K562 (cell line): ENCODE measurements around the gene ATG7. TPM values are rescaled to one million over a fixed set of nuclear protein-coding genes. Genes with fewer than 3 reads are reported as not detected.
A peak's percentile ranks its signal among the peaks of the same experiment; 100 is the strongest.

Source experiments
- CBX1 ChIP-seq: sonication (generic); IDR thresholded peaks from 2 replicates; pipeline ENCODE4 v1.6.1; 2016; ENCODE audit warnings: antibody characterized with exemption, low read depth, mild to moderate bottlenecking
- CBX3 ChIP-seq, 2 experiments: IDR thresholded peaks; 1 replicate in 1 of 2; 2 replicates in 1 of 2; pipeline ENCODE4 v1.6.1; 2012; ENCODE audit warnings: inconsistent platforms in 2 of 2, low read length in 2 of 2, borderline replicate concordance in 1 of 2, control low read depth in 1 of 2
- HDAC2 ChIP-seq: fragments of 450-650 bp; IDR thresholded peaks from 2 replicates; pipeline ENCODE4 v1.6.1; 2016; ENCODE audit warnings: mild to moderate bottlenecking
- HDAC3 ChIP-seq: fragments of 450-650 bp; IDR thresholded peaks from 2 replicates; pipeline ENCODE4 v1.6.1; 2018; ENCODE audit warnings: borderline replicate concordance, mild to moderate bottlenecking, moderate library complexity; ENCODE audit not compliant: partially characterized antibody
- HIVEP1 ChIP-seq: fragments of 250-450 bp; sonication (Bioruptor Pico); IDR thresholded peaks from 2 replicates; pipeline ENCODE4 v1.4.0; 2020; ENCODE audit warnings: mild to moderate bottlenecking
- KDM4B ChIP-seq, 2 experiments: fragments of 450-650 bp in 1 of 2; sonication (generic) in 1 of 2; IDR thresholded peaks; 2 replicates each; pipeline ENCODE4 v1.6.1; 2016 to 2017; ENCODE audit warnings: borderline replicate concordance in 2 of 2, antibody characterized with exemption in 1 of 2, low read depth in 1 of 2, mild to moderate bottlenecking in 1 of 2
- KLF1 ChIP-seq: fragments of 450-650 bp; IDR thresholded peaks from 2 replicates; pipeline ENCODE4 v1.6.1; 2016; ENCODE audit warnings: missing genetic modification characterization, missing compliant biosample characterization
- MCM2 ChIP-seq: fragments of 450-650 bp; IDR thresholded peaks from 2 replicates; pipeline ENCODE4 v1.6.1; 2017; ENCODE audit warnings: low read depth, mild to moderate bottlenecking
- NBN ChIP-seq: fragments of 450-650 bp; IDR thresholded peaks from 2 replicates; pipeline ENCODE4 v1.6.1; 2016; ENCODE audit warnings: low read depth, mild to moderate bottlenecking
- SMC3 ChIP-seq: conservative IDR thresholded peaks from 2 replicates; pipeline ENCODE4 v1.6.1; 2011; ENCODE audit warnings: low read depth, low read length, improper control_type of control experiment; ENCODE audit not compliant: insufficient read depth
- TAF15 ChIP-seq: fragments of 200-400 bp; formaldehyde crosslinking; IDR thresholded peaks from 2 replicates; pipeline ENCODE4 v1.6.1; 2017; ENCODE audit warnings: mild to moderate bottlenecking, low read depth, low read length, moderate library complexity
- TARDBP ChIP-seq: fragments of 450-650 bp; IDR thresholded peaks from 2 replicates; pipeline ENCODE4 v1.6.1; 2016
- TCF7L2 ChIP-seq: fragments of 150-350 bp; IDR thresholded peaks from 2 replicates; pipeline ENCODE4 v1.6.1; 2016; ENCODE audit warnings: low read depth, mild to moderate bottlenecking, low read length, moderate library complexity
- U2AF1 ChIP-seq: fragments of 200-400 bp; formaldehyde crosslinking; optimal IDR thresholded peaks from 2 replicates; pipeline ENCODE3; 2017; ENCODE audit warnings: mild to moderate bottlenecking, low read depth, low read length, moderate library complexity
- ZNF785 ChIP-seq: fragments of 250-450 bp; sonication (Bioruptor Pico); IDR thresholded peaks from 2 replicates; pipeline ENCODE4 v1.4.0; 2020; ENCODE audit warnings: mild to moderate bottlenecking
- polyA plus RNA-seq, 8 experiments: library from polyadenylated mRNA; depleted of rRNA in 4 of 8; stranded (reverse) in 5 of 8; unstranded in 3 of 8; fragments of >200 nt; fragmentation: Nextera tagmentation in 2 of 8; fragmentation: Illumina TruSeq in 1 of 8; extraction: Ambion mirVana in 2 of 8; extraction: Trizol in 1 of 8; gene quantifications; 2 replicates each; pipeline versions ENCODE4 v1.2.1 to v1.2.3, GENCODE V29; 2011 to 2014; ENCODE audit warnings: inconsistent platforms in 1 of 8, missing spikeins in 1 of 8
- total RNA-seq, 7 experiments: library from RNA; depleted of rRNA in 6 of 7; stranded (reverse); fragments of >200 nt in 6 of 7; fragmentation: Illumina TruSeq in 2 of 7; extraction: Trizol in 2 of 7; gene quantifications; 2 replicates each; pipeline versions ENCODE4 v1.2.1 to v1.2.3, GENCODE V29; 2011 to 2021; ENCODE audit warnings: low replicate concordance in 1 of 7
- TF ChIP-seq, protein P1 (sequence below), 2 experiments: fragments of 450-650 bp; IDR thresholded peaks; 2 replicates each; pipeline ENCODE4 v1.6.1; 2016; ENCODE audit warnings: mild to moderate bottlenecking in 2 of 2, borderline replicate concordance in 1 of 2, low read depth in 1 of 2, moderate library complexity in 1 of 2
- TF ChIP-seq, protein P2 (sequence below): fragments of 450-650 bp; IDR thresholded peaks from 2 replicates; pipeline ENCODE4 v1.6.1; 2017; ENCODE audit warnings: mild to moderate bottlenecking, moderate library complexity

ATG7 gene
- total and polyA plus RNA-seq, 9 of the 15 experiments (the other 6 are each of a cell fraction or from before 2014, with no cell fraction given): 18.3 to 45.3 (median 33.6) TPM

DNA sequence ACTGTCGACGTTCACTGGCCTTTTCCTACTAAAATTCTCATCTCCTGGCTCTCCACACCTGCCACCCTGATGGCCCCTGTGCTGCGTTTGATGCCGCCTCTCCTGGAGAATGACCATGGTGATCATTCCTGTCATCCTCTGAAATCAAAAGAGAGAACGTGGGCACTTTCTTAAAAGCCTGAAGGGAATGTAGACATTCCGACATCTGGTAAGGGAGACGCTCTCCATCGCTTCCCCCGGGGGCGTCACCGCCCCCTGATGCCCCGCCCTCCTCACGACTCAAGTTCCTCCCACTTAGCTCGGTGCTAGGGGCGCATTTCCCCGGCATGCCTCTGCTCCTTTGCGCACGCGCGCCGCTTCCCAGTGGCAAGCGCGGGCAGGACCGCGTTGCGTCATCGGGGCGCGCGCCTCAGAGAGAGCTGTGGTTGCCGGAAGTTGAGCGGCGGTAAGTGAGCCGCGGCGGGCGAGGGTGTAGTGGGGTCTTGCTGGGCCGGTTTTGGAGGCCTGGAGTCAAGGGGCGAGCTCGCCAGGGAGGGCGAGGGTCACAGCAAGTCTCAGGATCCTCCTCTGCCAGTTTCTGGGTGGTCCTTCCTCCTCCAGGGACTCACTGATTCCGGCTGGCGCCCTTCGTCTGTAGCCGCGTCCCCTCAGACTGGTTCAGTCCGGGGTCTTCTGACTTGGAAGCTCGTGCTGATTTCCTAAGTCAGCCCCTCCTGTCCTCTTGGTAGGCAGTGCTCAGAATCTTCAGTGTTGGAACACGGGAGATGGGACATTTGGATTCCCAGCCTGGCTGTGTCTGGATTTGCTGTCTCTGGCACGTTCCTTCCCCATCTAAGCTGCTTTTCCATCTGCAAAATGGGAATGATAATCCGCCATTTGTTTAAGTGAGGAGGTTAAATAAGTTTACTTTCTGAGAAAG is at the start of gene ATG7 (continued):
- TF ChIP-seq U2AF1: no peak
- TF ChIP-seq, protein P1, sequence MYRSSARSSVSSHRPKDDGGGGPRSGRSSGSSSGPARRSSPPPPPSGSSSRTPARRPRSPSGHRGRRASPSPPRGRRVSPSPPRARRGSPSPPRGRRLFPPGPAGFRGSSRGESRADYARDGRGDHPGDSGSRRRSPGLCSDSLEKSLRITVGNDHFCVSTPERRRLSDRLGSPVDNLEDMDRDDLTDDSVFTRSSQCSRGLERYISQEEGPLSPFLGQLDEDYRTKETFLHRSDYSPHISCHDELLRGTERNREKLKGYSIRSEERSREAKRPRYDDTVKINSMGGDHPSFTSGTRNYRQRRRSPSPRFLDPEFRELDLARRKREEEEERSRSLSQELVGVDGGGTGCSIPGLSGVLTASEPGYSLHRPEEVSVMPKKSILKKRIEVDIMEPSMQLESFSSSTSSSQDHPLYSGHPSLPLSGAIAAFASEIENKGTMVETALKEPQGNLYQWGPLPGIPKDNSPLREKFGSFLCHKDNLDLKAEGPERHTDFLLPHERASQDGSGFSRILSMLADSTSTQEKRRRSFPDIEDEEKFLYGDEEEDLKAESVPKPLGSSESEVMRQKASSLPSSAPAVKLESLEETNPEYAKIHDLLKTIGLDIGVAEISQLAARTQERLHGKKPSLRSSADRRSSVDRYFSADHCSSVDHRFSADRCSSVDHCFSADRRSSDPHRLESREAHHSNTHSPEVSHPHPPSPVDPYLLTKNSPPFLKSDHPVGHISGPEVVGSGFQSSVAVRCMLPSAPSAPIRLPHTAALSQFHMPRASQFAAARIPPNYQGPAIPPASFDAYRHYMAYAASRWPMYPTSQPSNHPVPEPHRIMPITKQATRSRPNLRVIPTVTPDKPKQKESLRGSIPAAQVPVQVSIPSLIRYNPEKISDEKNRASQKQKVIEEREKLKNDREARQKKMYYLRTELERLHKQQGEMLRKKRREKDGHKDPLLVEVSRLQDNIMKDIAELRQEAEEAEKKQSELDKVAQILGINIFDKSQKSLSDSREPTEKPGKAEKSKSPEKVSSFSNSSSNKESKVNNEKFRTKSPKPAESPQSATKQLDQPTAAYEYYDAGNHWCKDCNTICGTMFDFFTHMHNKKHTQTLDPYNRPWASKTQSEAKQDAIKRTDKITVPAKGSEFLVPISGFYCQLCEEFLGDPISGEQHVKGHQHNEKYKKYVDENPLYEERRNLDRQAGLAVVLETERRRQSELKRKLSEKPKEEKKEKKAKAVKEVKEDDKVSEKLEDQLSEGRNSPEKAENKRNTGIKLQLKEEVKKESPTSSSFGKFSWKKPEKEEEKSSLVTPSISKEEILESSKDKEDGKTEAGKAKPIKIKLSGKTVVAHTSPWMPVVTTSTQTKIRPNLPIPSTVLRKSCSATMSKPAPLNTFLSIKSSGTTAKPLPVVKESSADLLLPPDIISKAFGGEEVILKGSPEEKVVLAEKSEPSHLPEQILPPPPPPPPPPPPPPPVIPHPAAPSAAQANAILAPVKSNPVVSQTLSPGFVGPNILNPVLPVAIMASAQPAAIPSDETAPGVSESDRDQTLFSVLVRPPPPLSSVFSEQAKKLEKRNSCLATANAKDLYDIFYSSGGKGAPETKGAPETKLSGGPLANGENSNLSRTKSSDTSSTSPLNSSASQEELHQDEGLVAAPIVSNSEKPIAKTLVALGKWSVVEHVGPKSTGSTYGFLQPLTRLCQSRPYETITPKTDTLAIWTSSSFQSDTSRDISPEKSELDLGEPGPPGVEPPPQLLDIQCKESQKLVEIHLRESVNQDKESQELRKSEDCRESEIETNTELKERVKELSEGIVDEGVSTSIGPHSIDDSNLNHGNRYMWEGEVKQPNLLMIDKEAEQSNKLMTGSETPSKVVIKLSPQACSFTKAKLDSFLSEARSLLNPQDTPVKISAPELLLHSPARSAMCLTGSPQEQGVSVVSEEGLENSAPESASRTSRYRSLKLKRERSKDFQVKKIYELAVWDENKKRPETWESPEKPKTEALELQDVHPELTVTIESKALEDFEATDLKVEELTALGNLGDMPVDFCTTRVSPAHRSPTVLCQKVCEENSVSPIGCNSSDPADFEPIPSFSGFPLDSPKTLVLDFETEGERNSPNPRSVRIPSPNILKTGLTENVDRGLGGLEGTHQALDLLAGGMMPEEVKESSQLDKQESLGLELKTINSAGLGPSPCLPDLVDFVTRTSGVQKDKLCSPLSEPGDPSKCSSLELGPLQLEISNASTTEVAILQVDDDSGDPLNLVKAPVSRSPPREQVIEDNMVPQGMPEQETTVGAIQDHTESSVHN (IDR thresholded peaks at IDR 0.05; ENCODE audit: borderline replicate concordance in 1 of 2, low read depth in 1 of 2): no peak
- no peak for TF ChIP-seq TAF15
- TF ChIP-seq, protein P2, sequence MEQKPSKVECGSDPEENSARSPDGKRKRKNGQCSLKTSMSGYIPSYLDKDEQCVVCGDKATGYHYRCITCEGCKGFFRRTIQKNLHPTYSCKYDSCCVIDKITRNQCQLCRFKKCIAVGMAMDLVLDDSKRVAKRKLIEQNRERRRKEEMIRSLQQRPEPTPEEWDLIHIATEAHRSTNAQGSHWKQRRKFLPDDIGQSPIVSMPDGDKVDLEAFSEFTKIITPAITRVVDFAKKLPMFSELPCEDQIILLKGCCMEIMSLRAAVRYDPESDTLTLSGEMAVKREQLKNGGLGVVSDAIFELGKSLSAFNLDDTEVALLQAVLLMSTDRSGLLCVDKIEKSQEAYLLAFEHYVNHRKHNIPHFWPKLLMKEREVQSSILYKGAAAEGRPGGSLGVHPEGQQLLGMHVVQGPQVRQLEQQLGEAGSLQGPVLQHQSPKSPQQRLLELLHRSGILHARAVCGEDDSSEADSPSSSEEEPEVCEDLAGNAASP: no peak
- TF ChIP-seq HDAC2: peak; percentile 85; the same call in 1 of the 2 replicates
- 0 out of 2 replicates have a peak, but pooled peaks have one; percentile 16 for TF ChIP-seq HIVEP1
- peak; percentile 79; the same call in 1 of the 2 replicates for TF ChIP-seq KLF1 (tag)
- TF ChIP-seq KDM4B (IDR thresholded peaks at IDR 0.05; ENCODE audit: borderline replicate concordance in 2 of 2, low read depth in 1 of 2): peak in 1 of 2 experiments; percentile 64; a peak in 1 of 4 replicates
- no peak for TF ChIP-seq CBX1
- no peak for TF ChIP-seq TARDBP
- no peak for TF ChIP-seq CBX3 (IDR thresholded peaks at IDR 0.05; ENCODE audit: borderline replicate concordance in 1 of 2, low read length in 2 of 2)
- TF ChIP-seq TCF7L2: 0 out of 2 replicates have a peak, but pooled peaks have one; percentile 16
- TF ChIP-seq ZNF785 (CRISPR knock-in tag): no peak
- no peak for TF ChIP-seq SMC3
- no peak for TF ChIP-seq NBN
- TF ChIP-seq HDAC3: no peak
- TF ChIP-seq MCM2: no peak
